ENCODE results near the gene VWA1. TPM values are rescaled to one million over a fixed set of nuclear protein-coding genes. Genes with fewer than 3 reads are reported as not detected.

VWA1 gene
- total and polyA plus RNA-seq, 2 of the 4 experiments (the other 2 are of a cell fraction): 1.1 to 6.1 TPM

DNA sequence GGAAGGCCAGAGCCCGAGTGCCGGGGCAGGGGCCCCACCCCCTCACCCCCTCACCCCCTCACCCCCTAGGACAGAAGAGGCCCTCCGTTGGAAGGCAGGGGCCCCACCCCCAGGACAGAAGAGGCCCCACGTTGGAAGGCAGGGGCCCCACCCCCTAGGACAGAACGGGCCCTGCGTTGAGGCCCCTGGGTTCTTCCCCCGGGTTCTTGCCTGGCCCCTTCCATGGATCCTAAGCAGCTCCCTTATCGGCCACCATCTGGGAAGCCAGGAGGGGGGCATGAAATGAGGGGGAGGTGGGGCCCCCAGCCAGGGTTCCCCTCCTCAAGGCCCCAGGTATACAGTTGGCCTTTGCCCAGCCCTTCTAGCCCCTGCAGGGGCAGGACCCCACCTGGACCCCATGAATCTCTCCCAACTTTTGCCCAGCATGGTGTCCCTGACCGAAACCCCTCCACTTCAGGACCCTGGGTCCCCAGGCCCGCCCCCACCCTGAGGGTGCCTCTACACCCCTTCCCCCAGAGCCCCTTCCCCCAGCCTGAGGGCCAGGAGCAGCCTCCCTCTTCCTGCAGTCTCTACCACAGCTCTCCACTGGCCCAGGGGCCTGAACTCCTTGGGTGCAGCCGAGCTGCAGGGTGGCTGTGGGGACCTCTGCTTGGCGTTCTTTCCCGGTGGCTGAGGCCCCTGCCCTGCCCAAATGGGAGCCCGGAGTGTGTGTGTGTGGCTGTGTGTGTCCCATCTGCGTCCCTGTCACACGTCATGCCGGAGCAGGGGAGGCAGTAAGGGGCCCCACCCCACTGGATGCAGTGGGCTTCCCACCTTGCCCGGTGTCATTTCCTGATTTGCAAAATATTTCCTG is 4.3 kb upstream of the VWA1 start (continued):
- no peak for TF ChIP-seq SMC3 (IDR thresholded peaks at IDR 0.05; ENCODE audit: low read depth, low read length)

DNA sequence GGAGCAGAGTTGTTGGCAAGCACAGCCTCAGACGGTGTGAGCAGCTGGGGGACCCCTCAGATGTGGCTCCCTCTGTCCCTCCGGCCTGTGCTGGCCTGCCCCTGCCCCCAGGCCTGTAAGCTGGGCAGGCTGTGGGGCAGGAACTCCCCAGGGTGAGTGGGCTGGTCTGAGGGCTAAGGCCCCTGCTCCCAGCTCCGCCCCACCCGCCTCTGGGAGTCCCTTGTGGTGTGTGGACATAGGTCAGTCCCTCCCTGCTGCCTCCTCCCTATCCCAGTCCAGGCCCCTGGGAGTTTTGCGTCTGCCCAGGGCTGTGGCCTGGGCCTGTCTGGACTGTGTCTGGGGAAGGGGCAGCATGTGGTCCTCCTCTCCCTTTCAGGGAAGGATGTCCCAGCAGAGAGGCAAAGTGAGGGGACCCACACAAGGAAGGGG is 3.6 kb upstream of the VWA1 start:
- Histone ChIP-seq H3K4me1 (ENCODE audit: control insufficient read depth, insufficient read depth, low read length) (peaks cover 25% of the 10 kb centered on the region), H3K79me1 (ENCODE audit: low read depth in 1 of 2, low read length in 2 of 2) (0 out of 4 replicates have a peak, but pooled peaks cover 0 to 3% of the 10 kb centered on the region in 2 experiments), H3K4me2 (ENCODE audit: low read depth, low read length) (no peak overlapping the region), H3K4me3 (ENCODE audit: insufficient read depth, low read depth, low read length) (no peak overlapping the region), H4K20me1 (ENCODE audit: insufficient read depth, low read length) (no peaks in the 10 kb centered on the region), H3K36me3 (ENCODE audit: control insufficient read depth, insufficient read depth, low read length) (no peaks in the 10 kb centered on the region), H3K9me1 (ENCODE audit: insufficient read depth, low read length) (0 out of 2 replicates have a peak, but pooled peaks cover 7% of the 10 kb centered on the region), H2BK120ac (ENCODE audit: low read depth, low read length) (no peak overlapping the region), H3K9me3 (ENCODE audit: control insufficient read depth, insufficient read depth, low read length) (no peaks in the 10 kb centered on the region), H2AK9ac (replicated peaks; ENCODE audit: low read depth, low read length, poor library complexity) (no peak overlapping the region), H4K8ac (ENCODE audit: low read depth in 2 of 2, low read length in 2 of 2) (peak overlapping the region; percentile 16 to 60; a peak in 1 of 4 replicates), H3K4ac (ENCODE audit: low read depth, low read length) (no peak overlapping the region), H4K91ac (ENCODE audit: insufficient read depth, low read depth, low read length) (no peak overlapping the region), H3K14ac (replicated peaks; ENCODE audit: low read depth, low read length) (no peak overlapping the region), H2AK5ac (ENCODE audit: low read depth, low read length) (0 out of 2 replicates have a peak overlapping the region, but pooled peaks have one; percentile 60), H3K9ac (ENCODE audit: low read depth, low read length) (no peak overlapping the region), H4K5ac (ENCODE audit: low read depth, low read length) (peak overlapping the region; percentile 73), H2BK15ac (ENCODE audit: low read depth, low read length) (no peak overlapping the region), H3K56ac (ENCODE audit: extremely low read depth, insufficient read depth, low read length) (no peak overlapping the region), H3K23ac (ENCODE audit: low read depth, low read length) (no peak overlapping the region), H3K27ac (ENCODE audit: insufficient read depth, low read length) (no peak overlapping the region), H2BK5ac (ENCODE audit: low read depth, low read length, poor library complexity, severe bottlenecking) (no peak overlapping the region), H2BK20ac (ENCODE audit: low read depth, low read length) (no peak overlapping the region), H3K18ac (ENCODE audit: low read depth, low read length) (no peak overlapping the region), H3K27me3 (ENCODE audit: control insufficient read depth, insufficient read depth, low read length) (no peaks in the 10 kb centered on the region), H2AFZ (replicated peaks; ENCODE audit: low read length, poor library complexity) (peak overlapping the region; percentile 82)
- dilution Hi-C loops (cut with HindIII; ENCODE audit: low sequenced_read_pairs, unreplicated experiment) (no loop called here), intact Hi-C loops (cut with micrococcal nuclease) (no loop called here), in situ Hi-C loops (cut with MboI; ENCODE audit: low sequenced_read_pairs) (no loop called here)
- no peak for TF ChIP-seq POLR2A (IDR thresholded peaks at IDR 0.05; ENCODE audit: low read depth, low read length)
- no peak for TF ChIP-seq BHLHE40 (IDR thresholded peaks at IDR 0.05; ENCODE audit: low read depth, low read length)
- no peak for TF ChIP-seq FOS (IDR thresholded peaks at IDR 0.05; ENCODE audit: low read depth, low read length)
- TF ChIP-seq, protein P1, sequence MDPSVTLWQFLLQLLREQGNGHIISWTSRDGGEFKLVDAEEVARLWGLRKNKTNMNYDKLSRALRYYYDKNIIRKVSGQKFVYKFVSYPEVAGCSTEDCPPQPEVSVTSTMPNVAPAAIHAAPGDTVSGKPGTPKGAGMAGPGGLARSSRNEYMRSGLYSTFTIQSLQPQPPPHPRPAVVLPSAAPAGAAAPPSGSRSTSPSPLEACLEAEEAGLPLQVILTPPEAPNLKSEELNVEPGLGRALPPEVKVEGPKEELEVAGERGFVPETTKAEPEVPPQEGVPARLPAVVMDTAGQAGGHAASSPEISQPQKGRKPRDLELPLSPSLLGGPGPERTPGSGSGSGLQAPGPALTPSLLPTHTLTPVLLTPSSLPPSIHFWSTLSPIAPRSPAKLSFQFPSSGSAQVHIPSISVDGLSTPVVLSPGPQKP (IDR thresholded peaks at IDR 0.05; ENCODE audit: borderline replicate concordance, low read depth, low read length): no peak
- no peak for TF ChIP-seq RCOR1 (IDR thresholded peaks at IDR 0.05; ENCODE audit: insufficient replicate concordance, low read length)
- no peak for TF ChIP-seq MAFK (IDR thresholded peaks at IDR 0.05; ENCODE audit: low read depth, low read length)
- CTCF ChIA-PET: no interaction called here
- POLR2A ChIA-PET (ENCODE audit: unreplicated experiment): no interaction called here
- no peak for DNase-seq
- BruUV-seq (replicated peaks): no TSS peak
- 20% methylated on average over 1 of the region's 5 CpGs; no CpG with 5 or more reads in 1 of the 2 experiments for WGBS, 2 experiments (ENCODE audit: extremely low coverage in 2 of 2, insufficient read length in 1 of 2)
- no peak for ATAC-seq (ENCODE audit: low read depth)

All from IMR-90 (cell line).